Measurements from ENCODE around the gene RRM1.

DNA sequence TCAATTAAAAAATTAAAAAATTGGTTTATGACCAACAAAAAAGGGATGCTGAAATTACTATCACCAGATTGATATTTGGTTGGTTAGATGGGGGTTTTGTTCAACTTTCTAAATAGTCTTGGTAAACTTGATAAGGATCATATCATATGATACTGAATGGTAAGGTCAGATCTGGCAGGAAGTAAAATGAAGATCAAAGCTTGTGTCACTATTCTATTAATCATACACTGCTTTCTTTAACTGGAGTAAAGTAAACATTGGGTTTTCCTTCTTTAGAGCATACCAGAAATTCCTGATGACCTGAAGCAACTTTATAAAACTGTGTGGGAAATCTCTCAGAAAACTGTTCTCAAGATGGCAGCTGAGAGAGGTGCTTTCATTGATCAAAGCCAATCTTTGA is 40.2 kb downstream of the RRM1 start:
- no peak for TF ChIP-seq POLR2A (IDR thresholded peaks at IDR 0.05)
- TF ChIP-seq, protein P1, sequence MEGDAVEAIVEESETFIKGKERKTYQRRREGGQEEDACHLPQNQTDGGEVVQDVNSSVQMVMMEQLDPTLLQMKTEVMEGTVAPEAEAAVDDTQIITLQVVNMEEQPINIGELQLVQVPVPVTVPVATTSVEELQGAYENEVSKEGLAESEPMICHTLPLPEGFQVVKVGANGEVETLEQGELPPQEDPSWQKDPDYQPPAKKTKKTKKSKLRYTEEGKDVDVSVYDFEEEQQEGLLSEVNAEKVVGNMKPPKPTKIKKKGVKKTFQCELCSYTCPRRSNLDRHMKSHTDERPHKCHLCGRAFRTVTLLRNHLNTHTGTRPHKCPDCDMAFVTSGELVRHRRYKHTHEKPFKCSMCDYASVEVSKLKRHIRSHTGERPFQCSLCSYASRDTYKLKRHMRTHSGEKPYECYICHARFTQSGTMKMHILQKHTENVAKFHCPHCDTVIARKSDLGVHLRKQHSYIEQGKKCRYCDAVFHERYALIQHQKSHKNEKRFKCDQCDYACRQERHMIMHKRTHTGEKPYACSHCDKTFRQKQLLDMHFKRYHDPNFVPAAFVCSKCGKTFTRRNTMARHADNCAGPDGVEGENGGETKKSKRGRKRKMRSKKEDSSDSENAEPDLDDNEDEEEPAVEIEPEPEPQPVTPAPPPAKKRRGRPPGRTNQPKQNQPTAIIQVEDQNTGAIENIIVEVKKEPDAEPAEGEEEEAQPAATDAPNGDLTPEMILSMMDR (IDR thresholded peaks at IDR 0.05) = no peak

All from ovary (tissue), 3 donors.